COLO668 (cell line): ENCODE measurements around the gene CDY2B.
"Not testable (repeated sequence)": the region's sequence is repeated elsewhere in the genome, so short reads cannot be mapped to it uniquely, and the experiment has no call there.

Source experiments
- DNase-seq: peaks from one replicate; lab custom pipeline; 2025; ENCODE audit not compliant: unreplicated experiment; lab: John Stamatoyannopoulos, UW

CDY2B gene, protein sequence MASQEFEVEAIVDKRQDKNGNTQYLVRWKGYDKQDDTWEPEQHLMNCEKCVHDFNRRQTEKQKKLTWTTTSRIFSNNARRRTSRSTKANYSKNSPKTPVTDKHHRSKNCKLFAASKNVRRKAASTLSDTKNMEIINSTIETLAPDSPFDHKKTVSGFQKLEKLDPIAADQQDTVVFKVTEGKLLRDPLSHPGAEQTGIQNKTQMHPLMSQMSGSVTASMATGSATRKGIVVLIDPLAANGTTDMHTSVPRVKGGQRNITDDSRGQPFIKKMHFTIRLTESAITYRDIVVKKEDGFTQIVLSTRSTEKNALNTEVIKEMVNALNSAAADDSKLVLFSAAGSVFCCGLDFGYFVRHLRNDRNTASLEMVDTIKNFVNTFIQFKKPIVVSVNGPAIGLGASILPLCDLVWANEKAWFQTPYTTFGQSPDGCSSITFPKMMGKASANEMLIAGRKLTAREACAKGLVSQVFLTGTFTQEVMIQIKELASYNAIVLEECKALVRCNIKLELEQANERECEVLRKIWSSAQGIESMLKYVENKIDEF

GRCh38 chrY:17880120-17880519 lies at the start of gene CDY2B:
CDY2B (minus strand) TSS chrY:17880220; CDS start chrY:17879892, 328 bp downstream.
- DNase-seq, result not testable (repeated sequence)

DNA sequence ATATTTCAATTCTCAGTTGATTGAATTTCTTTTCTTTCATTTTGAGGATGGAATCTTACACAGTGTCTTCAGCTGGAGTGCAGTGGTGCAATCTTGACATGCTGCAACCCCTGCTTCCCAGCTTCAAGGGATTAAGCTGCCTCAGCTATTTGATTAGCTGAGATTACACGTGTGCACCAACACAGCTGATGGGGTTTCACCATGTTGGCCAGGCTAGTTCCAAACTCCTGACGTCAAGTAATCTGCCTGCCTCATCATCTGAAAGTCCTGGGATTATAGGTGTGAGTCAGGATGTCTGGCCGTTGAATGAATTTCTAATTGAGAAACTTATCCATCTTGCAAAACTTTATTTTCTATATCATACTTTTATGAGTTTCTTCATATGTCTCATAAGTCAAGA lies 28.0 kb upstream of the CDY2B start:
- DNase-seq, result not testable (repeated sequence)

DNA sequence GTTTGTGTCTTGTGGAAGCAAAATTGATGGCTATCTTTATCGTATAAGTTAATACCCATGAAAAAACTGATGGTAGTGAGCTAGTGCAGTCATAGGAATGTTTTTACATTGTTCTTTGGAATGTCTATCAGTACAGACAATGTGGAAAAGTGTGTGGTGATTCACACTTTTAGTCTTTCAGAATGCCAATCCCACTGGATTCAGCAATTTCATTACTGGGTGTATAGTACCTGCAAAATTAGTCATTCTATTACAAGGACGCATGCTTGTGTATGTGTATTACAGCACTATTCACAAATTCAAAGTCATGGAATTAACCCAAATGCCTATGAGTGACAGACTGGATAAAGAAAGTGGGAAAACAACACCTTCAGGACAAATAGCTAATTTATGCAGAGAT lies 27.3 kb upstream of the CDY2B start:
- DNase-seq, result not testable (repeated sequence)

GRCh38 chrY:17881697-17882096 lies 1.7 kb upstream of the CDY2B start:
- DNase-seq, result not testable (repeated sequence)

- not testable (repeated sequence) for DNase-seq
These were observed 3.3 kb downstream of the CDY2B start for GRCh38 chrY:17876767-17877166.

GRCh38 chrY:17875401-17875800 lies 4.6 kb downstream of the CDY2B start:
- not testable (repeated sequence) for DNase-seq

DNA sequence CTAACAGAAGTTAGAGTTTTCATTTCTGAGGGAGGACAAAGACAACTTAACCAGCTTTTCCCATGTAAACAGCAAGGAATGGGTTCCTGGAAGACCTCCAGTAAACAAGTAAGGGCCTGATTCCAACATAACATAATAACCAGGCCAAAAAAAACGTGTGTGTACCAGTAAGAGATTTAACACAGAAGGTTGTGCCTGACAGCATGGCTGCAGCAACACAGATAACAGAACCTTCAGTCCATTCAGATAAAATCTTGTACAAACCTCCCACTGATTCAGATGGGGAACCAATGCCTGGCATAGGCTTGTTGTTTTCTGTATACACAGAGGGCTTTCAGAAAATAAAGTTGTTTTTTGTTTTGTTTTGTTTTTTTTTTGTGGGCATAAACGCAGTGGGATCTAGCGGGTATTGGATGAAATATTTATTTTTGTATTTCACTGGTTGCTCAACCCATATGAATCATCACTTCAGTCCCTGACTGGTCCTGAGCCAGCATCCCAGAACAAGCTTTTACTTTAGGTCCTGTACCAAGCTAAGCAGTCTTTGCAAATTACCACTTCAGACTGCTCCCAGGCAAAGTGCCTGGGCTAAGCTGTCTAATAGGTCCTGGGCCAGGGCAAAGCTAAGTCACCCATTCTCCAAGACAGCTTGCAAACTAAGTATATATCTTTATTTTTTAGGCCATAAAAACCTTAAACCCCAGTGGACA lies 8.7 kb downstream of the CDY2B start:
- not testable (repeated sequence) for DNase-seq

DNA sequence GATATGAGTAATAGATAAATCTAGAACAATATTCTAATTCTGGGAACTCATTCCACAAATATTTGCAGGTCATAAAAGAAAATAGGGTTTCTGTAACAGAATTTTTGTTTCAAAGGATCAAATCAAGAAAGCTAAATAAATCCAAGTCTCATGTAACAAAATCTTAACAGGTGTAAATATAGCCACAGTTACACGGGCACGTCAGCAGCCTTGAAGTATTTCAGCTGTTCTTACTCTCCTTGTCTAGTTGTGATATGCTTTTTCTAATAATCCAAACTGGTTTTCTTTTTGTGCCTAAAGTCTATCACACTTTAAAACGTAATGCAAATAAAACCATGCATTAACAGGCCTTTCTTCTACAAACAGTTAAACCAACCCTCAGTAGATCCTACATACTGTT lies 9.3 kb downstream of the CDY2B start:
- DNase-seq, result not testable (repeated sequence)

- DNase-seq, result not testable (repeated sequence)
These were observed 12.2 kb downstream of the CDY2B start for GRCh38 chrY:17867850-17868249.

DNA sequence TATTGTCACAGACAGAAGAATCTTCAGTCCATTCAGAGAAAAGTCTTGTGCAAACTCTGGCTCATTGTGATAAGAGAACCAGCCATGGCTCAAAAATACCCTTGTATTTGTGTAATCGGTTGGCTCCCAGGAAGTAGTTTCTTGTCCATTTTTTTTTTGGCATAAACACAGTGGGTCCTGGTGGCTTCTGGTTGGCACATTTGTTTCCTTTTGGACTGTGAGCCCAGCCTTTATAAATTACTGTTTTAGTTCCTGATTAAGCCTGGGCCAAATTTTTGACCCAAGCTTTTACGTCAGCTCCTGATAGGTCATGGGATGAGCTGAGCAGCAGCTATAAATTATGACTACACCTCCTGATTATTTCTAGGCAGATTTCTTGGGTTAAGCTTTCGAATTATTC lies 19.4 kb downstream of the CDY2B start:
- DNase-seq, result not testable (repeated sequence)

DNA sequence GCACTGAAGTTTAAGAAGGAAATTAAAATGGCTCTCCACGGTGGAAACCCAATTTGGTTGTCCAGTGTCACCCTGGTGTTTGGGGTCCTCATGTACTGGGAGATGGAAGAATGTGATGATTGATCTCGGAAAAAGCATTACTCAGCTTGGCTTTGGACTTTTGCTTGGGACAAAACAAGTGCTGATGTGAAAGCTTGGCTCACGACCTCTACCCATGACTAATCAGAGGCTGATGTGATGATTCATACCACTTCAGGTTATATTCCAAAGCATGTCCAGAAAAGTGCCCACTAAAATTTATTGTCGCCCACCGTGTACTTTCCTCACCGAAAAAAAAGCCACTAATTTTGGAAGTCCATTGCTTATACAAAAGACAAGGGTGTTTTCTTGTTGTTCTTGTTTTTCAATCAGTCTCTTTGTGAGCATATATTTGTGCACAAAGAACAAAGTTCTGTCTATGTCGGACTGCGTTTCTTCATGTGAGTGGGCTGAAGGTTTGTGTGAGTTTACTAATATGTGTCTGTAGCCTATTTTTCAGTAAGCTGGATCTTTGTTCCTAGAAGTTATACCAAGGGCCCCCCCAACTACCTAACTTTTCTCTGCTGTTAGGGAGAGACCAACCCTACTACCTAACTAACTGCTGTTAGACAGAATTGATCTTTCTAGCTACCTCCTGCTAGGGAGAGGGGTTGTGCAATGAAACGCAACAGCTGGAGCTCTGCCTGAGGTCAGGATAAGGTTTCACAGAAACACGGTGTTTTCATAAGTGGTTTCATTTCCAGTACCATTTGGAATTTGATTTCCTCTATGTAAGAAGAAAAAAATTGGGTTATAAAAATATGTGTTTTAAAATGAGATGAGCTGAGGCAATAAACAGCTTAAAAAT lies 22.8 kb downstream of the CDY2B start:
- not testable (repeated sequence) for DNase-seq

GRCh38 chrY:17856508-17856907 lies 23.5 kb downstream of the CDY2B start:
- DNase-seq, result not testable (repeated sequence)

DNA sequence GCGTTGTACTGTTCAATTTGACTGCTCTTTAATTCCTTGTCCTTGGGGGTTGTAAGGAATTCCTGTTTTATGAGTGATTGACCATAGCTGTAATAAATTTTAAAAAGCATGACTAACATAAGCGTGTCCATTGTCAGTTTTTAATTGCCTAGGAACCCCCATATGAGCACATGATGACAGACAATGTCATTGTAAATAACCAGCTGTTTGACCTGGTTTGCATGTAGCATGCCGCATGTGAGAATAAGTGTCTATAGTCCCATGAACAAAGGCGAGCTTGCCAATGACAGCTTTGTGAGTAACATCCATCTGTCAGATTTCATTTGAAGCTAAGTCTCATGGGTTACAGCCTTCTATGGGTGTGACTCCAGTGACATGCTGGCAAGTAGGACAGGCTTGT lies 30.9 kb downstream of the CDY2B start:
- DNase-seq, result not testable (repeated sequence)

DNA sequence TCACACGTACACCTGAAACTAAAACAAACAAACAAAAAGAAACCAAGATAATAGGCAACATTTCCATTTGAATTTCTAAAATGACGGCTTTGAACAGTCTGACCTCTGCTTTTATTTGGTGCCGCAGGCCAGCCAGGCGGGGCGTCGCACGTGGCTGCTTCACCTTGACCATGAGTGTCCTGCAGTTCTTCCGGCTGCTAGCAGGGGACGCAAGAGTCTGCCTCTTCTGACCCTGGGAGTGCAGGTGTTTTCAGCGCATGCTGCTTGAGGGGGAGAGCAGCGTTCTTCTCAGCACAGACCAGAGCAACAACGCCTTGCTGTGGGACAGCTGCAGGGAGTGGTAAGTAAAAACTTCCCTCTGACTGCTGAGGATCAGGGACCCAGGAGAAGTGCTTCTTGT lies 47.9 kb downstream of the CDY2B start:
- DNase-seq, result not testable (repeated sequence)
